Measurements from ENCODE around the gene TMPRSS9.

The TMPRSS9 gene

GRCh38 chr19:2330255-2330631, 29.8 kb upstream of the TMPRSS9 start:
- no peak for DNase-seq

GRCh38 chr19:2330632-2331284, 29.3 kb upstream of the TMPRSS9 start:
- no peak for DNase-seq

- DNase-seq, result no peak
Observed at GRCh38 chr19:2331601-2332246, 28.3 kb upstream of the TMPRSS9 start.

GRCh38 chr19:2332341-2333026, 27.6 kb upstream of the TMPRSS9 start:
- peak; percentile 87 for DNase-seq

- no peak for DNase-seq
Observed at GRCh38 chr19:2333027-2333806, 26.8 kb upstream of the TMPRSS9 start.

GRCh38 chr19:2333807-2334211, 26.3 kb upstream of the TMPRSS9 start:
- DNase-seq, result no peak

- DNase-seq, result no peak
Observed at GRCh38 chr19:2334426-2334825, 25.6 kb upstream of the TMPRSS9 start.

- no peak for DNase-seq
Observed at GRCh38 chr19:2334986-2335846, 24.8 kb upstream of the TMPRSS9 start.

GRCh38 chr19:2335848-2336247, 24.2 kb upstream of the TMPRSS9 start:
- DNase-seq, result no peak

- no peak for DNase-seq
Observed at GRCh38 chr19:2336528-2337328, 23.3 kb upstream of the TMPRSS9 start.

- DNase-seq, result no peak
Observed at GRCh38 chr19:2337329-2337707, 22.7 kb upstream of the TMPRSS9 start.

- no peak for DNase-seq
Observed at GRCh38 chr19:2338055-2338615, 21.9 kb upstream of the TMPRSS9 start.

GRCh38 chr19:2338751-2339643, 21.1 kb upstream of the TMPRSS9 start:
- no peak for DNase-seq

GRCh38 chr19:2339644-2340310, 20.3 kb upstream of the TMPRSS9 start:
- no peak for DNase-seq

- DNase-seq, result no peak
Observed at GRCh38 chr19:2340496-2341243, 19.4 kb upstream of the TMPRSS9 start.

GRCh38 chr19:2341244-2341751, 18.8 kb upstream of the TMPRSS9 start:
- no peak for DNase-seq

GRCh38 chr19:2341982-2342381, 18.1 kb upstream of the TMPRSS9 start:
- no peak for DNase-seq

GRCh38 chr19:2342656-2343288, 17.3 kb upstream of the TMPRSS9 start:
- DNase-seq, result no peak

Data from CD4-positive, alpha-beta T cell treated with Interleukin-15 for 1 hour (primary cell).